ENCODE results near the gene IL4R.

DNA sequence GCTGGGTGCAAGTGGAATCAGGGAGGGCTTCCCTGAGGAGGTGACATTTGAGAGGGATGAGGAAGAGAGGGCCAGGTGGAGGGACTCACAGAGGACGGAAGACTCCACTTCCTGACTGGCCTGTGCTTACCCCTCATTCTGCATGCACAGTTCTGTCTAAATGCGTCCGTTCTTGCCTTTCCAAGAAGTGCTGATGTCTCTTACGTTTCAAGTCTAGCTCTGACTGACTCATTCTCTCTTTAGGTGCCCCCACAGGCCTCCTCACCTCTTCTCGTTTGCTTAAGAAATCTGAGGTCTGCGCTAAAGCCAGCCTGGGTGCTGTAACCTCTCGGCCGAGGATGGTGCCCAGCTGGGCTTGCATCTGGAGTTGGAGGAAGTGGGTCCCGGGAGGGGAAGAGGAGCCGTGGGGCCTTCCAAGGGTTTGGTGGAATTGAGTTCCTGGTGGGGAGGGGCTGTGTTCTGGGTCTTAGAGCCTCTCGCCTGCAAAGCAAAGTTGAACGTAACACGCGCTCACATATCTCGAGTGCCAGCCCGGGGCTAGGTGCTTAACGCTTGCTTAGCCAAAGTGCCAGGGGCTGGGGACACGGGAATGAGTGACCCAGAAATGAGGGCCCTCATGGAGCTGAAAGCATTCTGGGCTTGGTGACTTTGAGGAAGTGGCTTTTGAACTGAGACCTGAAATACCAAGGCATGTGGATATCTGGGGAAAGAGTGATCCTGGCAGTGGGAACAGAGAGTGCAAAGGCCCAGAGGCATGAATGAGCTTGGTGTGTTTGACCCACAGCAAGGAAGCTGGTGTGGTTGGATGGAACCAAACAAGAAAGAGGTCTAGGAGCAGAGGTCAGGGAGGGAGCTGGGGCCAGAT is 4.8 kb downstream of the IL4R start:
- TF ChIP-seq, protein P1, sequence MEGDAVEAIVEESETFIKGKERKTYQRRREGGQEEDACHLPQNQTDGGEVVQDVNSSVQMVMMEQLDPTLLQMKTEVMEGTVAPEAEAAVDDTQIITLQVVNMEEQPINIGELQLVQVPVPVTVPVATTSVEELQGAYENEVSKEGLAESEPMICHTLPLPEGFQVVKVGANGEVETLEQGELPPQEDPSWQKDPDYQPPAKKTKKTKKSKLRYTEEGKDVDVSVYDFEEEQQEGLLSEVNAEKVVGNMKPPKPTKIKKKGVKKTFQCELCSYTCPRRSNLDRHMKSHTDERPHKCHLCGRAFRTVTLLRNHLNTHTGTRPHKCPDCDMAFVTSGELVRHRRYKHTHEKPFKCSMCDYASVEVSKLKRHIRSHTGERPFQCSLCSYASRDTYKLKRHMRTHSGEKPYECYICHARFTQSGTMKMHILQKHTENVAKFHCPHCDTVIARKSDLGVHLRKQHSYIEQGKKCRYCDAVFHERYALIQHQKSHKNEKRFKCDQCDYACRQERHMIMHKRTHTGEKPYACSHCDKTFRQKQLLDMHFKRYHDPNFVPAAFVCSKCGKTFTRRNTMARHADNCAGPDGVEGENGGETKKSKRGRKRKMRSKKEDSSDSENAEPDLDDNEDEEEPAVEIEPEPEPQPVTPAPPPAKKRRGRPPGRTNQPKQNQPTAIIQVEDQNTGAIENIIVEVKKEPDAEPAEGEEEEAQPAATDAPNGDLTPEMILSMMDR (IDR thresholded peaks at IDR 0.05): no peak
- no peak for TF ChIP-seq POLR2A (IDR thresholded peaks at IDR 0.05)
- TF ChIP-seq EP300 (IDR thresholded peaks at IDR 0.05): no peak
